HepG2 (cell line): ENCODE data around the gene LIPC. TPM values are rescaled to one million over a fixed set of nuclear protein-coding genes. Genes with fewer than 3 reads are reported as not detected.

Source experiments
- ATAC-seq: fragments of 200-7000 bp; cut with Tn5 transposase; 3 replicates; pipeline ENCODE4 v1.9.1; 2020; ENCODE audit warnings: mild to moderate bottlenecking, moderate library complexity
- BruUV-seq: library from RNA; stranded (reverse); fragments of 400-500 nt; replicated peaks from 2 replicates; lab custom pipeline; 2021; lab: Mats Ljungman, UMichigan
- CTCF ChIA-PET: fragments of 300-600 bp; formaldehyde crosslinking; extraction: SDS; loops from one replicate; lab custom pipeline; 2021; ENCODE audit warnings: low total read pairs, inconsistent platforms, low intra/inter-chr PET ratio; lab: Yijun Ruan, JAX
- POLR2A ChIA-PET: fragments of 350-600 bp; sonication (Branson Sonifier 250); formaldehyde crosslinking; loops from one replicate; lab custom pipeline; 2020; ENCODE audit warnings: antibody characterized with exemption, inconsistent platforms; lab: Yijun Ruan, JAX
- DNase-seq: peaks from one replicate; pipeline ENCODE4 v3.0.0-alpha.2; 2015; ENCODE audit warnings: low spot score
- FAIRE-seq: peaks from 3 replicates; lab custom pipeline; 2011; peaks lifted over from hg19 to GRCh38; lab: Jason Lieb, UNC
- H2AFZ ChIP-seq: one replicate; pipeline ENCODE4 v1.6.1; 2011; ENCODE audit warnings: low read length, inconsistent platforms
- H3K27ac ChIP-seq: fragments of 300-600 bp; 3 replicates; pipeline ENCODE4 v1.8.0; 2011; ENCODE audit warnings: mixed run types, mild to moderate bottlenecking, mixed read lengths, low read length, inconsistent platforms; ENCODE audit not compliant: insufficient read depth; ENCODE audit errors: extremely low read length
- H3K27me3 ChIP-seq, 2 experiments: fragments of 200-600 bp in 1 of 2; 2 replicates in 1 of 2; 3 replicates in 1 of 2; pipeline versions ENCODE4 v1.6.0 to v1.8.0; 2011; ENCODE audit warnings: low read length in 2 of 2, mild to moderate bottlenecking in 2 of 2, moderate library complexity in 2 of 2, inconsistent platforms in 1 of 2; ENCODE audit not compliant: insufficient read depth in 2 of 2, control insufficient read depth in 1 of 2
- H3K36me3 ChIP-seq, 2 experiments: fragments of 200-600 bp in 1 of 2; replicated peaks in 1 of 2; 2 replicates in 1 of 2; 3 replicates in 1 of 2; pipeline versions ENCODE4 v1.5.1 to v1.8.0; 2011; ENCODE audit warnings: low read length in 2 of 2, inconsistent platforms in 1 of 2; ENCODE audit not compliant: insufficient read depth in 2 of 2, control insufficient read depth in 1 of 2
- H3K4me1 ChIP-seq: 2 replicates; pipeline ENCODE4 v1.5.1; 2012; ENCODE audit warnings: low read length, inconsistent platforms; ENCODE audit not compliant: insufficient read depth
- H3K4me2 ChIP-seq: 2 replicates; pipeline ENCODE4 v1.6.0; 2011; ENCODE audit warnings: low read depth, low read length, inconsistent platforms
- H3K4me3 ChIP-seq, 3 experiments: fragments of 200-600 bp in 1 of 3; sonication (generic), shearing (Covaris generic) in 1 of 3; replicated peaks in 1 of 3; 2 replicates each; pipeline ENCODE4 v1.5.1; 2011 to 2016; ENCODE audit warnings: low read length in 3 of 3, inconsistent platforms in 2 of 3, low read depth in 2 of 3, mild to moderate bottlenecking in 2 of 3, control low read depth in 1 of 3, mixed read lengths in 1 of 3; ENCODE audit not compliant: insufficient read depth in 1 of 3
- H3K79me2 ChIP-seq: one replicate; pipeline ENCODE4 v1.6.1; 2011; ENCODE audit warnings: low read length, inconsistent platforms; ENCODE audit not compliant: insufficient read depth
- H3K9ac ChIP-seq: 2 replicates; pipeline ENCODE4 v1.6.0; 2011; ENCODE audit warnings: mild to moderate bottlenecking, low read depth, low read length, inconsistent platforms; ENCODE audit not compliant: insufficient read depth
- H3K9me3 ChIP-seq: 2 replicates; pipeline ENCODE4 v1.5.1; 2012; ENCODE audit warnings: mild to moderate bottlenecking, low read length
- H4K20me1 ChIP-seq: 2 replicates; pipeline ENCODE4 v1.6.0; 2011; ENCODE audit warnings: inconsistent platforms, mild to moderate bottlenecking, low read length, moderate library complexity; ENCODE audit not compliant: insufficient read depth
- MLLT10 ChIP-seq: sonication (generic); formaldehyde crosslinking; IDR thresholded peaks from 2 replicates; pipeline ENCODE4 v1.4.0; 2020; ENCODE audit warnings: missing genetic modification reagents
- MLXIP ChIP-seq: sonication (generic); formaldehyde crosslinking; IDR thresholded peaks from 2 replicates; pipeline ENCODE4 v1.9.0; 2021; ENCODE audit warnings: missing genetic modification reagents, borderline replicate concordance
- REXO4 ChIP-seq: sonication (generic); formaldehyde crosslinking; IDR thresholded peaks from 2 replicates; pipeline ENCODE4 v1.8.0; 2022; ENCODE audit warnings: missing genetic modification reagents, mild to moderate bottlenecking, borderline replicate concordance
- SRSF4 ChIP-seq: fragments of 200-400 bp; formaldehyde crosslinking; IDR thresholded peaks from one replicate; pipeline ENCODE4 v1.6.1; 2018; ENCODE audit warnings: mild to moderate bottlenecking, low read depth, low read length, moderate library complexity; ENCODE audit not compliant: poor library complexity, severe bottlenecking
- TGIF2 ChIP-seq: IDR thresholded peaks from 2 replicates; pipeline ENCODE4 v1.6.1; 2016; ENCODE audit warnings: control low read depth, missing compliant biosample characterization
- ZNF335 ChIP-seq: sonication (generic); formaldehyde crosslinking; IDR thresholded peaks from 2 replicates; pipeline ENCODE4 v1.4.0; 2020; ENCODE audit warnings: missing genetic modification reagents
- ZNF383 ChIP-seq: sonication (generic); formaldehyde crosslinking; IDR thresholded peaks from 2 replicates; pipeline ENCODE4 v1.4.0; 2020; ENCODE audit warnings: missing genetic modification reagents, mild to moderate bottlenecking, borderline replicate concordance
- ZNF430 ChIP-seq: sonication (generic); formaldehyde crosslinking; IDR thresholded peaks from 2 replicates; pipeline ENCODE4 v1.9.0; 2021; ENCODE audit warnings: mild to moderate bottlenecking, missing genetic modification reagents
- ZNF510 ChIP-seq: sonication (generic); formaldehyde crosslinking; IDR thresholded peaks from 2 replicates; pipeline ENCODE4 v1.4.0; 2020; ENCODE audit warnings: low read depth, mild to moderate bottlenecking, missing genetic modification reagents
- ZNF749 ChIP-seq: sonication (generic); formaldehyde crosslinking; IDR thresholded peaks from 2 replicates; pipeline ENCODE4 v1.8.0; 2022; ENCODE audit warnings: mild to moderate bottlenecking, missing genetic modification reagents, moderate library complexity, borderline replicate concordance
- ZNF772 ChIP-seq: sonication (generic); formaldehyde crosslinking; IDR thresholded peaks from 2 replicates; pipeline ENCODE4 v1.5.0; 2020; ENCODE audit warnings: mild to moderate bottlenecking, missing genetic modification reagents
- WGBS: methylation state at CpG from one replicate; pipeline ENCODE4 v1.1.6; 2017; ENCODE audit warnings: low lambda C conversion rate; 5-methylcytosine and 5-hydroxymethylcytosine counted together
- in situ Hi-C: cut with HindIII; loops from 2 replicates; pipeline ENCODE4 v1.10.0; 2017; ENCODE audit warnings: low pct_unique_long_range_greater_than_20kb; ENCODE audit not compliant: extremely low pct_ligation_motif_present
- intact Hi-C: fragments of 100-400 bp; cut with micrococcal nuclease; formaldehyde crosslinking; loops from one replicate; pipeline ENCODE4 v1.10.0; 2022; ENCODE audit not compliant: unreplicated experiment
- polyA plus RNA-seq, 8 experiments: library from polyadenylated mRNA; depleted of rRNA in 3 of 8; stranded (reverse) in 7 of 8; unstranded in 1 of 8; fragments of >200 nt; fragmentation: Illumina TruSeq in 4 of 8; extraction: Trizol in 4 of 8; gene quantifications; 2 replicates each; pipeline versions ENCODE4 v1.2.1 to v1.2.3, GENCODE V29; 2011 to 2016; ENCODE audit warnings: low read depth in 4 of 8, missing spikeins in 1 of 8, mixed read lengths in 1 of 8; ENCODE audit not compliant: insufficient read depth in 1 of 8
- total RNA-seq, 5 experiments: library from RNA; depleted of rRNA; stranded (reverse); fragments of >200 nt; fragmentation: Illumina TruSeq; extraction: Trizol; gene quantifications; 2 replicates each; pipeline ENCODE4 v1.2.3, GENCODE V29; 2016; ENCODE audit warnings: low read depth in 1 of 5
- TF ChIP-seq, protein P1 (sequence below): sonication (generic); formaldehyde crosslinking; IDR thresholded peaks from 2 replicates; pipeline ENCODE4 v1.8.0; 2022; ENCODE audit warnings: missing genetic modification reagents, mild to moderate bottlenecking, moderate library complexity, borderline replicate concordance

The LIPC gene
- total and polyA plus RNA-seq, 2 of the 13 experiments (the other 11 are each of a cell fraction or from before 2014, with no cell fraction given) = 26.0 to 38.0 TPM

- ChIA-PET CTCF (no interaction called here), POLR2A (no interaction called here)
- in situ Hi-C loops (no loop called here), intact Hi-C loops (no loop called here)
- Histone ChIP-seq H3K36me3 (peaks cover 4 to 41% of the 10 kb centered on the region in 2 experiments; a peak in 4 of 5 replicates), H3K9ac (no peak overlapping the region), H3K9me3 (no peaks in the 10 kb centered on the region), H2AFZ (no peak overlapping the region), H4K20me1 (no peaks in the 10 kb centered on the region), H3K27ac (no peak overlapping the region), H3K4me2 (no peak overlapping the region), H3K4me1 (peaks cover 16% of the 10 kb centered on the region), H3K79me2 (no peaks in the 10 kb centered on the region), H3K27me3 (no peaks in the 10 kb centered on the region), H3K4me3 (no peak overlapping the region)
- ATAC-seq (no peak), DNase-seq (no peak), FAIRE-seq (no peak)
- 93% methylated on average over 1 of the region's 1 CpG for WGBS
- no peak for TF ChIP-seq ZNF772 (CRISPR knock-in tag)
- TF ChIP-seq MLLT10 (CRISPR knock-in tag) = no peak
- TF ChIP-seq SRSF4 = no peak
- TF ChIP-seq ZNF430 (CRISPR knock-in tag) = no peak
- TF ChIP-seq, protein P1, sequence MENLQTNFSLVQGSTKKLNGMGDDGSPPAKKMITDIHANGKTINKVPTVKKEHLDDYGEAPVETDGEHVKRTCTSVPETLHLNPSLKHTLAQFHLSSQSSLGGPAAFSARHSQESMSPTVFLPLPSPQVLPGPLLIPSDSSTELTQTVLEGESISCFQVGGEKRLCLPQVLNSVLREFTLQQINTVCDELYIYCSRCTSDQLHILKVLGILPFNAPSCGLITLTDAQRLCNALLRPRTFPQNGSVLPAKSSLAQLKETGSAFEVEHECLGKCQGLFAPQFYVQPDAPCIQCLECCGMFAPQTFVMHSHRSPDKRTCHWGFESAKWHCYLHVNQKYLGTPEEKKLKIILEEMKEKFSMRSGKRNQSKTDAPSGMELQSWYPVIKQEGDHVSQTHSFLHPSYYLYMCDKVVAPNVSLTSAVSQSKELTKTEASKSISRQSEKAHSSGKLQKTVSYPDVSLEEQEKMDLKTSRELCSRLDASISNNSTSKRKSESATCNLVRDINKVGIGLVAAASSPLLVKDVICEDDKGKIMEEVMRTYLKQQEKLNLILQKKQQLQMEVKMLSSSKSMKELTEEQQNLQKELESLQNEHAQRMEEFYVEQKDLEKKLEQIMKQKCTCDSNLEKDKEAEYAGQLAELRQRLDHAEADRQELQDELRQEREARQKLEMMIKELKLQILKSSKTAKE (CRISPR knock-in tag) = no peak
- no peak for TF ChIP-seq MLXIP (CRISPR knock-in tag)
- no peak for TF ChIP-seq ZNF383 (CRISPR knock-in tag)
- no peak for TF ChIP-seq ZNF749 (CRISPR knock-in tag)
- no peak for TF ChIP-seq TGIF2 (CRISPR knock-in tag)
- TF ChIP-seq REXO4 (CRISPR knock-in tag) = no peak
- TF ChIP-seq ZNF510 (CRISPR knock-in tag) = no peak
- TF ChIP-seq ZNF335 (CRISPR knock-in tag) = no peak
- BruUV-seq = no TSS peak
Measured at GRCh38 chr15:58608711-58609110, 176.9 kb downstream of the LIPC start.
